ENCODE results near the gene RAE1. TPM values are rescaled to one million over a fixed set of nuclear protein-coding genes. Genes with fewer than 3 reads are reported as not detected.

Gene RAE1
- total and polyA plus RNA-seq, 2 of the 4 experiments (the other 2 are of a cell fraction) = 32.8 to 80.5 TPM

- Histone ChIP-seq H3K56ac (ENCODE audit: extremely low read depth, insufficient read depth, low read length) (no peak overlapping the region), H3K4me3 (ENCODE audit: insufficient read depth, low read depth, low read length) (no peak overlapping the region), H4K5ac (ENCODE audit: low read depth, low read length) (no peak overlapping the region), H2AFZ (replicated peaks; ENCODE audit: low read length, poor library complexity) (no peak overlapping the region), H3K23ac (ENCODE audit: low read depth, low read length) (no peak overlapping the region), H2AK9ac (replicated peaks; ENCODE audit: low read depth, low read length, poor library complexity) (no peak overlapping the region), H3K14ac (replicated peaks; ENCODE audit: low read depth, low read length) (no peak overlapping the region), H3K9me1 (ENCODE audit: insufficient read depth, low read length) (no peaks in the 10 kb centered on the region), H3K27ac (ENCODE audit: insufficient read depth, low read length) (no peak overlapping the region), H2BK5ac (ENCODE audit: low read depth, low read length, poor library complexity, severe bottlenecking) (no peak overlapping the region), H2BK20ac (ENCODE audit: low read depth, low read length) (no peak overlapping the region), H3K36me3 (ENCODE audit: control insufficient read depth, insufficient read depth, low read length) (peaks cover 76% of the 10 kb centered on the region), H4K8ac (ENCODE audit: low read depth in 2 of 2, low read length in 2 of 2) (no peak overlapping the region), H4K91ac (ENCODE audit: insufficient read depth, low read depth, low read length) (no peak overlapping the region), H4K20me1 (ENCODE audit: insufficient read depth, low read length) (no peaks in the 10 kb centered on the region), H3K9ac (ENCODE audit: low read depth, low read length) (no peak overlapping the region), H3K9me3 (ENCODE audit: control insufficient read depth, insufficient read depth, low read length) (no peaks in the 10 kb centered on the region), H3K4ac (ENCODE audit: low read depth, low read length) (no peak overlapping the region), H3K4me2 (ENCODE audit: low read depth, low read length) (no peak overlapping the region), H3K4me1 (ENCODE audit: control insufficient read depth, insufficient read depth, low read length) (no peaks in the 10 kb centered on the region), H3K79me1 (ENCODE audit: low read depth in 1 of 2, low read length in 2 of 2) (peaks cover 5 to 7% of the 10 kb centered on the region in 2 experiments; a peak in 3 of 4 replicates), H2AK5ac (ENCODE audit: low read depth, low read length) (no peak overlapping the region), H2BK15ac (ENCODE audit: low read depth, low read length) (no peak overlapping the region), H3K27me3 (ENCODE audit: control insufficient read depth, insufficient read depth, low read length) (no peaks in the 10 kb centered on the region), H2BK120ac (ENCODE audit: low read depth, low read length) (no peak overlapping the region), H3K18ac (ENCODE audit: low read depth, low read length) (no peak overlapping the region)
- ChIA-PET POLR2A (ENCODE audit: unreplicated experiment) (no interaction called here), CTCF (no interaction called here)
- dilution Hi-C loops (cut with HindIII; ENCODE audit: low sequenced_read_pairs, unreplicated experiment) (no loop called here), intact Hi-C loops (cut with micrococcal nuclease) (no loop called here), in situ Hi-C loops (cut with MboI; ENCODE audit: low sequenced_read_pairs) (loop anchor here (25.0 kb wide), 1 partner anchor 983 kb away; the partner anchor contains the start of genes AURKA and CSTF1)
- ATAC-seq (ENCODE audit: low read depth) (no peak), DNase-seq (no peak)
- BruUV-seq (replicated peaks) = no TSS peak
- TF ChIP-seq ELK1 (IDR thresholded peaks at IDR 0.05; ENCODE audit: borderline replicate concordance, low read depth, low read length) = no peak
- TF ChIP-seq RCOR1 (IDR thresholded peaks at IDR 0.05; ENCODE audit: insufficient replicate concordance, low read length) = no peak
- no peak for TF ChIP-seq MXI1 (IDR thresholded peaks at IDR 0.05; ENCODE audit: borderline replicate concordance, low read depth, low read length)
- no peak for TF ChIP-seq BHLHE40 (IDR thresholded peaks at IDR 0.05; ENCODE audit: low read depth, low read length)
- TF ChIP-seq SMC3 (IDR thresholded peaks at IDR 0.05; ENCODE audit: low read depth, low read length) = no peak
- TF ChIP-seq MAFK (IDR thresholded peaks at IDR 0.05; ENCODE audit: low read depth, low read length) = no peak
- WGBS, 2 experiments (ENCODE audit: extremely low coverage in 2 of 2, insufficient read length in 1 of 2) = 100% methylated on average over 6 of the region's 9 CpGs; no CpG with 5 or more reads in 1 of the 2 experiments
These were observed 19.3 kb downstream of the RAE1 start for GRCh38 chr20:57370316-57370715.

All from IMR-90 (cell line).